ENCODE data around the gene SEMA5A. TPM values are rescaled to one million over a fixed set of nuclear protein-coding genes. Genes with fewer than 3 reads are reported as not detected.

The SEMA5A gene
- total RNA-seq, 1 donor, result 42.3 TPM

GRCh38 chr5:9419794-9420193 is 126.1 kb downstream of the SEMA5A start:
- H3K79me2 ChIP-seq (ENCODE audit: insufficient read depth, low read length), result no peaks in the 10 kb centered on the region
- DNase-seq (ENCODE audit: insufficient read length, low spot score, missing footprints), result no peak
- peaks cover 3% of the 10 kb centered on the region for H3K36me3 ChIP-seq (ENCODE audit: insufficient read depth, low read length)
- H3K4me1 ChIP-seq (ENCODE audit: insufficient read depth, low read length), result peaks cover 13% of the 10 kb centered on the region
- H2AFZ ChIP-seq (ENCODE audit: low read length), result no peak overlapping the region
- no peak overlapping the region for H3K27ac ChIP-seq (ENCODE audit: low read depth, low read length)
- H3K9me3 ChIP-seq (ENCODE audit: low read depth, low read length), result no peaks in the 10 kb centered on the region
- TF ChIP-seq, protein P1, sequence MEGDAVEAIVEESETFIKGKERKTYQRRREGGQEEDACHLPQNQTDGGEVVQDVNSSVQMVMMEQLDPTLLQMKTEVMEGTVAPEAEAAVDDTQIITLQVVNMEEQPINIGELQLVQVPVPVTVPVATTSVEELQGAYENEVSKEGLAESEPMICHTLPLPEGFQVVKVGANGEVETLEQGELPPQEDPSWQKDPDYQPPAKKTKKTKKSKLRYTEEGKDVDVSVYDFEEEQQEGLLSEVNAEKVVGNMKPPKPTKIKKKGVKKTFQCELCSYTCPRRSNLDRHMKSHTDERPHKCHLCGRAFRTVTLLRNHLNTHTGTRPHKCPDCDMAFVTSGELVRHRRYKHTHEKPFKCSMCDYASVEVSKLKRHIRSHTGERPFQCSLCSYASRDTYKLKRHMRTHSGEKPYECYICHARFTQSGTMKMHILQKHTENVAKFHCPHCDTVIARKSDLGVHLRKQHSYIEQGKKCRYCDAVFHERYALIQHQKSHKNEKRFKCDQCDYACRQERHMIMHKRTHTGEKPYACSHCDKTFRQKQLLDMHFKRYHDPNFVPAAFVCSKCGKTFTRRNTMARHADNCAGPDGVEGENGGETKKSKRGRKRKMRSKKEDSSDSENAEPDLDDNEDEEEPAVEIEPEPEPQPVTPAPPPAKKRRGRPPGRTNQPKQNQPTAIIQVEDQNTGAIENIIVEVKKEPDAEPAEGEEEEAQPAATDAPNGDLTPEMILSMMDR (IDR thresholded peaks at IDR 0.05; ENCODE audit: extremely low read depth, low read depth, low read length), result no peak
- no peak overlapping the region for H3K4me2 ChIP-seq (ENCODE audit: insufficient read depth, low read length)
- H3K27me3 ChIP-seq (ENCODE audit: insufficient read depth, low read length), result no peaks in the 10 kb centered on the region
- H3K4me3 ChIP-seq (ENCODE audit: insufficient read depth, low read length), result no peak overlapping the region
- no peaks in the 10 kb centered on the region for H4K20me1 ChIP-seq (ENCODE audit: insufficient read depth, low read length)

DNA sequence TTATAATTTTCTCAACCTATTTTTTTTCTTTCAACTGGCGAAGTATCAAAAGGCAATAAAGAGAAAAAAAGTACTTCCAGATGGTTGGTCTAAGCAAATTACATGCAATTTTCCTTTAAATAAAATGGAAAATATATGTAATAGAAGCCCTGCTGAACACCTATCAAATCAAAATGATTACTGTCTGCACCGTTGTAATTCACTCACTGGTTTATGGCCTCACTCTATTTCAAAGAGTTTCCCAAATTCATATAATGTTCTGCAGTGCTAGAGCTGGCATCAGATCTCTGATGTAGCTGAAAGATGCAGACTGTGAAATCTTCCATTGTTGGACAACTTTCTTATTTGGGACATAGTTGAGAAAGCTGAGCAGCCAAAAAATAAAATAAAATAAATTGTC is 130.3 kb downstream of the SEMA5A start:
- DNase-seq (ENCODE audit: insufficient read length, low spot score, missing footprints), result no peak
- no peak overlapping the region for H3K4me2 ChIP-seq (ENCODE audit: insufficient read depth, low read length)
- H3K36me3 ChIP-seq (ENCODE audit: insufficient read depth, low read length), result peaks cover 3% of the 10 kb centered on the region
- no peaks in the 10 kb centered on the region for H3K4me1 ChIP-seq (ENCODE audit: insufficient read depth, low read length)
- H3K4me3 ChIP-seq (ENCODE audit: insufficient read depth, low read length), result no peak overlapping the region
- no peaks in the 10 kb centered on the region for H3K9me3 ChIP-seq (ENCODE audit: low read depth, low read length)
- H3K79me2 ChIP-seq (ENCODE audit: insufficient read depth, low read length), result no peaks in the 10 kb centered on the region
- no peaks in the 10 kb centered on the region for H3K27me3 ChIP-seq (ENCODE audit: insufficient read depth, low read length)
- no peak overlapping the region for H3K27ac ChIP-seq (ENCODE audit: low read depth, low read length)
- TF ChIP-seq, protein P1 (IDR thresholded peaks at IDR 0.05; ENCODE audit: extremely low read depth, low read depth, low read length), result no peak
- H2AFZ ChIP-seq (ENCODE audit: low read length), result no peak overlapping the region
- no peaks in the 10 kb centered on the region for H4K20me1 ChIP-seq (ENCODE audit: insufficient read depth, low read length)

GRCh38 chr5:9415091-9415490 is 130.8 kb downstream of the SEMA5A start:
- Histone ChIP-seq H3K4me1 (ENCODE audit: insufficient read depth, low read length) (no peaks in the 10 kb centered on the region), H2AFZ (ENCODE audit: low read length) (no peak overlapping the region), H3K79me2 (ENCODE audit: insufficient read depth, low read length) (no peaks in the 10 kb centered on the region), H3K4me3 (ENCODE audit: insufficient read depth, low read length) (no peak overlapping the region), H3K4me2 (ENCODE audit: insufficient read depth, low read length) (no peak overlapping the region), H3K27ac (ENCODE audit: low read depth, low read length) (no peak overlapping the region), H4K20me1 (ENCODE audit: insufficient read depth, low read length) (no peaks in the 10 kb centered on the region), H3K36me3 (ENCODE audit: insufficient read depth, low read length) (peaks cover 3% of the 10 kb centered on the region), H3K27me3 (ENCODE audit: insufficient read depth, low read length) (no peaks in the 10 kb centered on the region), H3K9me3 (ENCODE audit: low read depth, low read length) (no peaks in the 10 kb centered on the region)
- DNase-seq (ENCODE audit: insufficient read length, low spot score, missing footprints), result no peak
- TF ChIP-seq, protein P1 (IDR thresholded peaks at IDR 0.05; ENCODE audit: extremely low read depth, low read depth, low read length), result no peak

DNA sequence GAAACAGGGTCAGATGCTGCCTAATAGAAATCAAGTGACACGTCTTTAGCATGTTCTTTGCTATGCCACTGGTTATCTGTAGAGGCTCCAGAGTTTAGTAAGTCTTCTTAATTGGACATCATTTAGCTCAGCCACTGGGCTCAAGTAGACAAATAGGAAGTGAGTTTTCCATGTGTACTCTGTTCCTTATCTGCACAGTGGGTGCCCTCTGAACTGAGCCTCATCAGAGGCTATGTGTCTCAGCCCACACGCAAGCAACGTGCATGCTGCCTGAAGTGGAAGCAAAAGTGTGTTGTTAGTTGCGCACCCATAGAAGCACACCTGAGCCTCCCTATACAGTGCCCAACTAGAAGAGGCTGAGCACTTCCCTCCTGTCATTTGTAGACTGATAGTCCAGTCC is 134.7 kb downstream of the SEMA5A start:
- no peaks in the 10 kb centered on the region for H3K4me1 ChIP-seq (ENCODE audit: insufficient read depth, low read length)
- no peak overlapping the region for H3K4me3 ChIP-seq (ENCODE audit: insufficient read depth, low read length)
- TF ChIP-seq, protein P1 (IDR thresholded peaks at IDR 0.05; ENCODE audit: extremely low read depth, low read depth, low read length), result no peak
- H4K20me1 ChIP-seq (ENCODE audit: insufficient read depth, low read length), result no peaks in the 10 kb centered on the region
- no peak overlapping the region for H3K4me2 ChIP-seq (ENCODE audit: insufficient read depth, low read length)
- H3K27me3 ChIP-seq (ENCODE audit: insufficient read depth, low read length), result no peaks in the 10 kb centered on the region
- H3K36me3 ChIP-seq (ENCODE audit: insufficient read depth, low read length), result no peaks in the 10 kb centered on the region
- no peaks in the 10 kb centered on the region for H3K9me3 ChIP-seq (ENCODE audit: low read depth, low read length)
- H2AFZ ChIP-seq (ENCODE audit: low read length), result no peak overlapping the region
- DNase-seq (ENCODE audit: insufficient read length, low spot score, missing footprints), result no peak
- H3K79me2 ChIP-seq (ENCODE audit: insufficient read depth, low read length), result peaks cover 4% of the 10 kb centered on the region
- no peak overlapping the region for H3K27ac ChIP-seq (ENCODE audit: low read depth, low read length)

Measured in osteoblast (primary cell).